DLD1 (cell line): ENCODE measurements around the gene MMS19.

ENCODE experiments used
- in situ Hi-C: cut with HindIII; loops from 2 replicates; pipeline ENCODE4 v1.10.0; 2017; ENCODE audit warnings: low sequenced_read_pairs

MMS19 gene, protein sequence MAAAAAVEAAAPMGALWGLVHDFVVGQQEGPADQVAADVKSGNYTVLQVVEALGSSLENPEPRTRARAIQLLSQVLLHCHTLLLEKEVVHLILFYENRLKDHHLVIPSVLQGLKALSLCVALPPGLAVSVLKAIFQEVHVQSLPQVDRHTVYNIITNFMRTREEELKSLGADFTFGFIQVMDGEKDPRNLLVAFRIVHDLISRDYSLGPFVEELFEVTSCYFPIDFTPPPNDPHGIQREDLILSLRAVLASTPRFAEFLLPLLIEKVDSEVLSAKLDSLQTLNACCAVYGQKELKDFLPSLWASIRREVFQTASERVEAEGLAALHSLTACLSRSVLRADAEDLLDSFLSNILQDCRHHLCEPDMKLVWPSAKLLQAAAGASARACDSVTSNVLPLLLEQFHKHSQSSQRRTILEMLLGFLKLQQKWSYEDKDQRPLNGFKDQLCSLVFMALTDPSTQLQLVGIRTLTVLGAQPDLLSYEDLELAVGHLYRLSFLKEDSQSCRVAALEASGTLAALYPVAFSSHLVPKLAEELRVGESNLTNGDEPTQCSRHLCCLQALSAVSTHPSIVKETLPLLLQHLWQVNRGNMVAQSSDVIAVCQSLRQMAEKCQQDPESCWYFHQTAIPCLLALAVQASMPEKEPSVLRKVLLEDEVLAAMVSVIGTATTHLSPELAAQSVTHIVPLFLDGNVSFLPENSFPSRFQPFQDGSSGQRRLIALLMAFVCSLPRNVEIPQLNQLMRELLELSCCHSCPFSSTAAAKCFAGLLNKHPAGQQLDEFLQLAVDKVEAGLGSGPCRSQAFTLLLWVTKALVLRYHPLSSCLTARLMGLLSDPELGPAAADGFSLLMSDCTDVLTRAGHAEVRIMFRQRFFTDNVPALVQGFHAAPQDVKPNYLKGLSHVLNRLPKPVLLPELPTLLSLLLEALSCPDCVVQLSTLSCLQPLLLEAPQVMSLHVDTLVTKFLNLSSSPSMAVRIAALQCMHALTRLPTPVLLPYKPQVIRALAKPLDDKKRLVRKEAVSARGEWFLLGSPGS

DNA sequence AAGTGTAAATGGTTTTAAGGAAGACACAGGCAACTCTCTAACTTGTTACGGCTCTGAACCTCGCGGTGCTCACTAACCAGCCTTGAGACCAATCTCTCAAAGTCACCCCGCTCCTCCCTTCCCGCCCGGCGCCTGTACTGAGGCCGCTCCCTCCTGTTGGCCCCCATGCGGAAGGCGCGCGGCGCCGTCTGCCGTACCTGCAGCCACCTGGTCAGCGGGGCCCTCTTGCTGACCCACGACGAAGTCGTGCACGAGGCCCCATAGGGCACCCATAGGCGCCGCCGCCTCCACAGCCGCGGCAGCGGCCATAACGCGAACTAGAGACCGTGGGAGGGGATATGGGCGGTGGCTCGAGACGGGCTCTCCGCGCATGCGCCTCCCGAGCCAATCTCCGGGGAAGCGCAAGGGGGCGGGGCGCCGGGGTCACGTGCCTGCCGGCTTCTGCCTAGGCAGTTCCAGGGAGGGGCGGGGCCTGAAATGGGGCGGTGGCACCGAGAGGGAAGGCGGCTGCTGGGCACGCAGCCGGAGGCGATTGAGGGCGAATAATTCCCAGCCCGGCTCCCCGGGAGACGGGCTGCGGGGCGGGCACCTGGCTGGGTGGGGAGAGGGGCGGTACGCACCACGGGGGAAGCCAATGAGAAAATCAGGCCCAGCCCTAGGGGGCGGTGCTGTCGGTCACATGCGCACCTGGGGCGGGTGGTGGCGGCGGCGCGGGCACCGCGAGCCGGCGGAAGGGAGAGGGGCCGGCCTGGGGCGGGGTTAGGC lies at the start of gene MMS19:
MMS19 (minus strand) TSS at position 347 of the 765 bp plus-strand sequence; CDS start at position 309, 38 bp downstream.
- in situ Hi-C loops: no loop called here

DNA sequence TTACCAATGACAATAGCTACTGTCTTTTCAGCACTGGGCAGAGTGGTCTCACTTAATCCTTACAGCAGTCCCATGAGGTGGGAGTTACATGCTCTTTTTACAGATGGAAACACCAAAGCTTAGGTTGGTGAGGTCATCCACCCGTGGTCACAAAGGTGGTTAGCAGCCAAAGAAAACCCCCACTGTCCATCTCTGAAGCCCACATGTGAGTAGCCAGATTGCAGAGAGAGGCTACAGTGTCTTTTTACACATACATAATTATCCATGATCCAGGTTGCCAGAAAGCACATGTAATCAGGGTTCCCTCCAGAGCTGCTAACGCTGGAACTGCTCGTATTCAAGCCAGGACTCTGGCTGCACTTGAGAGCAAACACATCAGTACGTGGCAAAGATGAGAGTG lies 49.7 kb upstream of the MMS19 start:
- in situ Hi-C loops: no loop called here

DNA sequence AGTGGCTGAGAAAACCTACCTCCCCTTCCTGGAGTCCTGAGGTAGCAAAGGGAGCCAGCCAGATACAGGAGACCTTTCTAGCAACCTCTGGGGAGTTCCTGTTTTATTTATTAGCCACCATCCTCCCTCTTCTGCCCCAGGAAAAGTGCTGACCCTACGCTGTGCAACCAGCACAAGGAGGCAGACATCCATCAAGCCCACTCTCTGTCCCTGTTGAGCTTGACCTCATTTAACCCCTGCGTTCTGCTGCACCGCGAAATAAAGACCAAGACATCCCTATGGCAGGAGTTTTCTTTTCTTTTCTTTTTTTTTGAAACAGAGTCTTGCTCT lies 49.0 kb upstream of the MMS19 start:
- in situ Hi-C loops: no loop called here

DNA sequence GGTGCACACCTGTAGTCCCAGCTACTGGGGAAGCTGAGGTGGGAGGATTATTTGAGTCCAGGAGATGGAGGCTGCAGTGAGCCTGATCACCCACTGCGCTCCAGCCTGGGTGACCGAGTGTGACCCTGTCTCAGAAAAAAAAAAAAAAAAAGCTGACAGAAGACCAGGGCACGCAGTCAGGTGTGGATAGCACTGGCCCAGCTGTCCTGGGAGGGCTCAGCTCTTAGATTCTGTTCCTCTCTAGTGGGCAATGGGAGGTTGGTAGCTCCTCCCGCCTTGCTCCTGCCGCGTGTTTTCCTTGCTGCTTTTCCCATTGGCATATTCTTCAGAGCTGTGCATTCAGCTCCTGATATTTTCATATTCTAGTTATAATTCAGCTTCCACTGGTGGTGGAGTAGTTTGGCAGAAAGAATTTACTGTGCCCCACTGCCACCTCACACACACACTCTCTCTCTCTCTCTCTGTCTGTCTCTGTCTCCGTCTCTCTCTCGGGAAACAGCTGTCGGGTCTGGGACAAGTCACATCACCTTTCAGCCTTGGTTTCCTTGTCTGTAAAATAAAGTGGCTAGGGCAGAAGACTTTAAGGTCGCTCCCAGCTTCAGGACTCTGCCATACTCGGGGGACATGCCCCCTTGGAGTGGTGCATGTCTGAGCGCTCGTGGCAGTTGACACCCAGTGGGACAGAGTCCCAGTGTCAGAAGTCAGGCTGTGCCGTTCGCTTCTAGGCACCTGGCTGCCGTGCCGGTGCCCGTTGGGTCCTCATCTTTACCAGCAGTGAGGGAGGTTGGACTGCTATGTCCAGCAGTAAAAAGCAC lies 48.4 kb upstream of the MMS19 start:
- in situ Hi-C loops: no loop called here

GRCh38 chr10:97543025-97543546 lies 44.9 kb upstream of the MMS19 start:
- in situ Hi-C loops: no loop called here

DNA sequence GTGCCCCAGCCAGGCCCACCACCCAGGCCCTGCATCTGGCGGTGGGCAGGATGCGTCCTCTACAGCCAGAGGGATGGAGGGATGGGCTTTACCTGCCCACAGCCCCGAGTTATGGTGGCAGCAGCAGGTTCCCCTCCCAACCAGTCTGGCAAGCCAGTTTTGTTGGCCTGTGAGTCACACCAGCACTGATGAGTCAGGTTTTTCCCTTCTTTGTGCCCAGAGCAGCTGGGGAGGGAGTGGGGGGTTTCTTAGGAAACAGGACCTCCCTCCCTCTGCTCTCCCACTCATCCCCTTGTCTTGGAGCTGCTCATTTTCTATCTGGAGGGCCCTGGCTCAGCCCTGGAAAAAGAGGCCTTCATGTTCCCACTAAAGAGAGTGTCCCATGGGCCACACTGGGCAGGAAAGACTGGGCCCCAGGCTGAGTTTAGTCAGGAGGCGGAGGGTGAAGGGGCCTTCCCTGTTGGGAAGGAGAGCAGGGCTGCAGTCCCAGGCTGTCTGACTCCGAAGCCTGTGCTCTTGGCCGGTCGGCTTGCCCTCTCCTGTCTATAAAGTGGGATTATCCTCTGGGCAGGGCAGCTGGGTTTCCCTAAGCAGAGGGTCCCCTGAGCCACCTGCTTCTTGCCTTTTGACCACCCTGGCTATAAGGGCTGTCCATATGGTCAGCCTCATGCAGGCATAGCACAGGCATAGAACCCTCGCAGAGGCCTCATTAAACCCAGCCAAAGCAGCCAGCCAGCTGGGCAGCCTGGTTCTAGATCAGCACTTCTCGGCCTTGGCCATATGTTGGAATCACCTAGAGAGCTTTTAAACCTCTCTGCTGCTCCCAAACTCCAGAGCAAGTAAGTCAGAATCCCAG lies 44.2 kb upstream of the MMS19 start:
- in situ Hi-C loops: no loop called here

DNA sequence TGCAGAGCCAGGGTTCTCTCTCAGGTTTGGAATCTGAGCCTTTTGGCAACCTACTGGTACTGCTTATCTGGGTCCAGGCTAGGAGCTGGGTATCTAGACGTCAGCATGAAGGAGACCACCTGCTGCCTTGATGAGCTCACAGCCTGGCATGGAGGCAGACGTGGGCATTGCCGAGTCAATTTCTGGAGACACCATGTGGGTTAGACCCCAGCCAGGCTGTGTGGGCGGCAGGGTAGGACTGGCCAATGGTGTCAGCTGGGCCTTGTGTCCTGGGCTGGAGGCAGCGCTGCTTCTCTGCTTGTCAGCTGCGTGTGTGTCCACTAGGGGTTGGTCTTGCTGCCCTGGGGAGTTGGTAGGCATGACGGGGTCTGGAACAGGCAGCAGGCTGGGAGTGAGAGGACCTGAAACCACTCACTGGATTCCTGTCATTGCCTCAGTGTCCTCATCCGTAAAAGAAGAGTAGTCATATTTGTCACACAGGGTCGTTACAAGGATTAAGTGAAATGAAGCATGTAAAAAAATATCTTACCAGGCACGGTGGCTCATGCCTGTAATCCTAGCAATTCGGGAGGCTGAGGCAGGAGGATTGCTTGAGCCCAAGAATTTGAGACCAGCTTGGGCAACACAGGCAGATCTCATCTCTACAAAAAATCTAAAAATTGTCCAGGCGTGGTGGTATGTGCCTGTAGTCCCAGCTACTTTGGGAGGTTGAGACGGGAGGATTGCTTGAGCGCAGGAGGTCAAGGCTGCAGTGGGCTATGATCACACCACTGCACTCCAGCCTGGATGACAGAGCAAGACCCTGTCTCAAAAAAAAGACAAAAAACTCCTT lies 42.7 kb upstream of the MMS19 start:
- in situ Hi-C loops: no loop called here

DNA sequence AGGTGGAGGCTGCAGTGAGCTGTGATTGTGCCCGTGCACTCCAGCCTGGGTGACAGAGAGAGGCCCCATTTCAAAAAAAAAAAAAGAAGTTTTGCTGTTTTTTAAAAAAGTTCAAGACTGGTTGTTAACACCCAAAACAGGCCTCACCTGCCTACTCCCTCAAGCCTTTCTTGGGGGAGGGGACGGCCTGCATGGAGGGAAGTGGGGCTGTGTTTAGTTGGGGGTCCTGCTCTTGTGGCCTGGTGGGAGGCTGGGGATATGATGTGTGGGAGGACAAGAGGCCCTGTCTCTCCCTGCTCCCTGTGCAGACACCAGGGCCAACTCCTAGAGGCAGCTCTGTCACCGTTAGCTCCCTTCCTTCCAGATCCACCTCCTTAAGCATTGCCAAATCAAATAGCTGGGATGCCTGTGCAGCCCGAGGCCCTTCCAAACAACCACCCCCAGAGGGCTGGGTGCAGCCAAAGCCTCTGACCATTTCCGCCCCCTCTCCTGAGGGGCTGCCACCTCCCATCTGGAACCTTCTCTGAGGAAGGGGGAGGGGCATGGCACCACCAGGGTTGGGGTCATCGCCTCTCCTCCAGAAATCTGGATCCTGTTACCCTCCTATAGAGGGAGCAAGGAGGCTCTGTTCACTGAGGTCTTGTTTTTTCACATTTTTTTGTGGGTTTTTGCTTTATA lies 41.4 kb upstream of the MMS19 start:
- in situ Hi-C loops: loop anchor here (10.0 kb wide), 1 partner anchor 55 kb away; no protein-coding TSS in a partner anchor

GRCh38 chr10:97538839-97539238 lies 40.6 kb upstream of the MMS19 start:
- in situ Hi-C loops: loop anchor here (10.0 kb wide), 1 partner anchor 56 kb away; no protein-coding TSS in a partner anchor

DNA sequence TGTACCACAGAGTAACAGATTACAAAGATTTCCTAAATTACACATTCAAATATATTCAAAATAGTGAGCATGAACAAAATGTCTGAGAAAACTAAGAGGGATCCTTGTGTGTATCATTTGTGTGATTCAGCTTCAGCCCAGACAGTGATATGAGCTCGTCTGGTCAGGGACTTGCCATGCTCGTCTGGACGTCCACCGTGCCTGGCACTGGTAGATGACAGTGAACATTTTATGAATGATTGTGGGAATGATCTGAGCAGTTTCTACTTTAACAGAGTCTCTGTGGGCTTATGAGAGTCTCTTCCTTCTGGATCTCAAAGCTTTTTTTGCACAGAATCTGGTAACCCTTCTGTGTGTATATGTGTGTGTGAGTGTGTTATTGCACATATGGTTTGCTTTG lies 40.2 kb upstream of the MMS19 start:
- in situ Hi-C loops: loop anchor here (10.0 kb wide), 1 partner anchor 56 kb away; no protein-coding TSS in a partner anchor

DNA sequence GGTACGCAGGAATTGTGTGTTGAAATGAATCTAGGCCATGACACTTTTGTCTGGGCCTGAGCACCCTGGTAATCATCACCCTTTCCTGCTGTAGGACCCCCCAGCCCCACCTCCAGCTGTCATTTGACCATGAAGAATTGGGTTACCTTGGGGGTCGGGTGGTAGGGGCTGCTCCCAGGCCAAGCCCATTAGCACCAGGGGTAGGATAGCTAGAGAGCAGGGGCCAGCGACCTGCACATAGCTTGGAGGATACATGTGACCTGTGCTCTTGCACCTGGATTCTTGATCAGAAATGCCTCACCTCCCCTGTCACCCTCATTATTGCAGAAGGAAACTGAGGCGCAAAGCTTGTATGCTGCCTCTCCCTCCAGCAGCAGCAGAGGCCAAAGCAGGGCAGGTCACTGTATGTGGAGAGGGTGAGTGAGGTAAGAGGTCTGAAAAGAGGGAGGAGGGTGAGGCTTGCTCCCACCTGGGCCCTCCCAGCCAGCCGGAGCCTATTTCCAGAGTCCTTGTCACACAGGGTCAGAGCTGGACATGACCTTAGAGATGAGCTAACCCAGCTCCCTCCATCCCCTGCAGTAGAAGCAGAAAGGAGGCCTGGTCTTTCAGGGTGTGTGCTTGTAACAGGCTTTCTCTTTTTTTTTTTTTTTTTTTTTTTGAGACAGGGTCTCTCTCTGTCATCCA lies 39.1 kb upstream of the MMS19 start:
- in situ Hi-C loops: loop anchor here (10.0 kb wide), 1 partner anchor 57 kb away; no protein-coding TSS in a partner anchor

DNA sequence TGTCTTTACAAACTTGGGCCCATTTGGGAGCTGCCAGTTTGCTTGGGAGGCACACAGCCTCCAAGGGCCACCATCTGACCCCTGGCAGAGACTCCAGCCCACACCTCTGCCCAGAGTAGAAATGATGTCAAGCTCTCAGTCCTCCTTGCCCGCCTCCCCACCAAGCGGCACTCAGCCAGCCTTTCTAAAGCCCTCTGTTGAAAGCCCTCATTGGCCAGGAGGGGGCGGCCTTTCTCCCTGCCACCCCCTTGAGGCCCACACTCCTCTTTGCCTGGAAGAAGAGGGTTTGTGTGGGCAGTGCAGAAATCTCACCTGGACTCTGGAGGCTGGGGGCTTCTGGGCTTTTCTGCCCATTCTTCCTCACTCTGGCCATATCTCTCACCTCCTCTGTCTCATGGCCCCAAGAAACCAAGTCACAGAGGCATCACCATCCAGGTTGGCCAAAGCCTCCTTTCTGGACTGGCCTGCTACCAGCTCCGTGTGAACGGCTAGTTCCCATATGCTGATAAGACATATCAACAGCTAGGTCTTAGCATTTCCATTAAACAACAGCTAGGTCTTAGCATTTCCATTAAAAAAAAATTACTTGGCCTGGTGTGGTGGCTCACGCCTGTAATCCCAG lies 36.6 kb upstream of the MMS19 start:
- in situ Hi-C loops: loop anchor here (10.0 kb wide), 1 partner anchor 60 kb away; no protein-coding TSS in a partner anchor

- in situ Hi-C loops: loop anchor here (10.0 kb wide), 1 partner anchor 61 kb away; no protein-coding TSS in a partner anchor
Measured at GRCh38 chr10:97533888-97534287, 35.7 kb upstream of the MMS19 start.

GRCh38 chr10:97532935-97533671 lies 34.9 kb upstream of the MMS19 start:
- in situ Hi-C loops: loop anchor here (10.0 kb wide), 1 partner anchor 62 kb away; no protein-coding TSS in a partner anchor

GRCh38 chr10:97531401-97531986 lies 33.3 kb upstream of the MMS19 start:
- in situ Hi-C loops: loop anchor here (10.0 kb wide), 1 partner anchor 63 kb away; no protein-coding TSS in a partner anchor
